Erythroblast (primary cell): Measurements from ENCODE around the gene PNLIPRP2.

Experiments used
- GATA1 ChIP-seq: IDR thresholded peaks from 2 replicates; pipeline ENCODE4 v1.6.1; 2011; ENCODE audit warnings: low read depth, mild to moderate bottlenecking, control low read depth, low read length, moderate library complexity
- POLR2A ChIP-seq: IDR thresholded peaks from 2 replicates; pipeline ENCODE4 v1.6.1; 2011; ENCODE audit warnings: mild to moderate bottlenecking, low read length

DNA sequence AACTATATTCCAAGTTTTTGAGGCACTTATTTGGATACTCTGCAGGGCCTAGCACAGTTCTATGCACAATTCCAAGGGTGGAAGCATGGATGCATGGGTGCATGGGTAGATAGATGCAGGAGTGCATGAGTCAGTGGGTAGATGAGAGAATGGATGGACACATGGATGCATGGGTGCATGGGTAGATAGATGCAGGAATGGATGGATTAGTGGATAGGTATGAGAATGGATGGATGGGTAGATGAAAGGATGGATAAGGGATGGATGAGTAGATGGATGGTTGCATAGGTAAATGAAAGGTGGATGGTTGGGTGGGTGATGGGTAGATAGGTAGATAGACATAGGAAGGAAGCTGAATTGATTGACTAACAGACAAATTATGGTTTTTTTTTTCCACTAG, 15.6 kb downstream of the PNLIPRP2 start:
- TF ChIP-seq POLR2A (no peak), GATA1 (no peak)
